Mammary epithelial cell (primary cell): Measurements from ENCODE around the gene WDR27.

Experiments
- CTCF ChIP-seq, 2 donors: IDR thresholded peaks in 1 of 2; conservative IDR thresholded peaks in 1 of 2; 2 replicates each; pipeline ENCODE4 v1.5.1; 2011 to 2012; ENCODE audit warnings: inconsistent platforms in 2 of 2, low read length in 2 of 2, mild to moderate bottlenecking in 2 of 2, control low read depth in 1 of 2, low read depth in 1 of 2; ENCODE audit not compliant: insufficient read depth in 1 of 2; ENCODE audit errors: extremely low read depth in 1 of 2
- EZH2 ChIP-seq: IDR thresholded peaks from 2 replicates; pipeline ENCODE4 v1.6.1; 2012; ENCODE audit warnings: low read length, inconsistent platforms, borderline replicate concordance

GRCh38 chr6:169665289-169665688, 36.5 kb downstream of the WDR27 start:
- TF ChIP-seq CTCF (conservative IDR thresholded peaks at IDR 0.05 in 1 of 2, IDR thresholded peaks at IDR 0.05 in 1 of 2; ENCODE audit: extremely low read depth in 1 of 2, insufficient read depth in 1 of 2, low read depth in 1 of 2, low read length in 2 of 2) (no peak), EZH2 (no peak)
